ENCODE data around the gene AGAP3.
"Not testable (repeated sequence)": the region's sequence is repeated elsewhere in the genome, so short reads cannot be mapped to it uniquely, and the experiment has no call there.

The AGAP3 gene

GRCh38 chr7:151085691-151086620 lies at the start of gene AGAP3:
Gene AGAP3, plus strand, starts transcription at chr7:151086475. Its CDS starts 267 bp downstream, at chr7:151086742.
- DNase-seq, result peak; percentile 98

- peak; percentile 93 for DNase-seq
Measured at GRCh38 chr7:151038951-151039849, 47.1 kb upstream of the AGAP3 start.

- DNase-seq, result no peak
Measured at GRCh38 chr7:151039850-151040548, 46.3 kb upstream of the AGAP3 start.

GRCh38 chr7:151040616-151041375 lies 45.5 kb upstream of the AGAP3 start:
- no peak for DNase-seq

GRCh38 chr7:151043449-151043848 lies 42.8 kb upstream of the AGAP3 start:
- DNase-seq, result not testable (repeated sequence)

GRCh38 chr7:151043959-151044358 lies 42.3 kb upstream of the AGAP3 start:
- no peak for DNase-seq

GRCh38 chr7:151045262-151045661 lies 41.0 kb upstream of the AGAP3 start:
- no peak for DNase-seq

- DNase-seq, result no peak
Measured at GRCh38 chr7:151045967-151046366, 40.3 kb upstream of the AGAP3 start.

- peak; percentile 66 for DNase-seq
Measured at GRCh38 chr7:151046603-151047573, 39.4 kb upstream of the AGAP3 start.

GRCh38 chr7:151047976-151048815 lies 38.1 kb upstream of the AGAP3 start, which contains the start of gene ASIC3:
Gene ASIC3, plus strand, starts transcription at chr7:151048531. Its CDS starts 355 bp downstream, at chr7:151048886.
- no peak for DNase-seq

GRCh38 chr7:151048911-151049463 lies 37.3 kb upstream of the AGAP3 start:
- DNase-seq, result no peak

- peak; percentile 85 for DNase-seq
Measured at GRCh38 chr7:151051108-151051507, 35.2 kb upstream of the AGAP3 start.

GRCh38 chr7:151053096-151053495 lies 33.2 kb upstream of the AGAP3 start:
- DNase-seq, result no peak

GRCh38 chr7:151053751-151054150 lies 32.5 kb upstream of the AGAP3 start:
- no peak for DNase-seq

GRCh38 chr7:151056283-151056665 lies 30.0 kb upstream of the AGAP3 start:
- DNase-seq, result no peak

GRCh38 chr7:151056666-151057505 lies 29.4 kb upstream of the AGAP3 start:
- no peak for DNase-seq

- peak; percentile 83 for DNase-seq
Measured at GRCh38 chr7:151057506-151057988, 28.7 kb upstream of the AGAP3 start, which contains the start of gene CDK5. Gene CDK5, minus strand, starts transcription at chr7:151057897. Its CDS starts 49 bp downstream, at chr7:151057848.
